ENCODE results near the gene MAD1L1. TPM values are rescaled to one million over a fixed set of nuclear protein-coding genes. Genes with fewer than 3 reads are reported as not detected.

MAD1L1 gene
- total and polyA plus RNA-seq, 2 donors (not counting 3 experiments of a cell fraction or from before 2014, with no cell fraction given) = 34.1 to 42.3 TPM

- H3K4me2 ChIP-seq (ENCODE audit: insufficient read depth, low read length) = no peak overlapping the region
- ChIA-PET POLR2A (no interaction called here), CTCF (no interaction called here)
- dilution Hi-C loops (cut with MboI; ENCODE audit: extremely low pct_ligation_motif_present, low sequenced_read_pairs) (no loop called here), intact Hi-C loops (cut with micrococcal nuclease) (no loop called here)
- no peaks in the 10 kb centered on the region for H3K9me1 ChIP-seq (replicated peaks; ENCODE audit: control insufficient read depth, extremely low read depth, insufficient read depth, low read length)
- FAIRE-seq (no peak), DNase-seq (ENCODE audit: low read depth, low spot score) (no peak)
- H2AFZ ChIP-seq (ENCODE audit: low read depth, low read length) = no peak overlapping the region
- no peak overlapping the region for H3K27ac ChIP-seq (ENCODE audit: insufficient read depth, low read depth, low read length)
- H3K79me2 ChIP-seq (ENCODE audit: control insufficient read depth, insufficient read depth, low read length) = no peaks in the 10 kb centered on the region
- H4K20me1 ChIP-seq (replicated peaks; ENCODE audit: control insufficient read depth, extremely low read depth, insufficient read depth, low read length) = no peaks in the 10 kb centered on the region
- no peak for TF ChIP-seq EZH2 (IDR thresholded peaks at IDR 0.05; ENCODE audit: borderline replicate concordance, low read depth, low read length, severe bottlenecking)
- no peak for TF ChIP-seq FOS (IDR thresholded peaks at IDR 0.05; ENCODE audit: borderline replicate concordance, insufficient read depth, low read length)
- no peak for TF ChIP-seq POLR2A (IDR thresholded peaks at IDR 0.05; ENCODE audit: low read depth, low read length)
- no peak for TF ChIP-seq CTCF (IDR thresholded peaks at IDR 0.05; ENCODE audit: extremely low read depth in 1 of 2, insufficient read depth in 1 of 2, low read depth in 1 of 2, low read length in 2 of 2)
- TF ChIP-seq MYC (IDR thresholded peaks at IDR 0.05; ENCODE audit: low read depth, low read length) = no peak
- TF ChIP-seq JUN (IDR thresholded peaks at IDR 0.05; ENCODE audit: borderline replicate concordance, insufficient read depth, insufficient read length, low read depth) = no peak
- TF ChIP-seq POLR2AphosphoS5 (IDR thresholded peaks at IDR 0.05; ENCODE audit: insufficient read depth, low read depth, low read length) = no peak
- TF ChIP-seq GATA2 (IDR thresholded peaks at IDR 0.05; ENCODE audit: insufficient read depth, insufficient read length, low read depth, low read length) = no peak
- TF ChIP-seq MAX (IDR thresholded peaks at IDR 0.05; ENCODE audit: insufficient read depth, insufficient read length) = no peak
- H3K36me3 ChIP-seq (ENCODE audit: control insufficient read depth in 2 of 2, extremely low read depth in 1 of 2, insufficient read depth in 2 of 2, low read length in 2 of 2) = no peaks in the 10 kb centered on the region
- no TSS peak for BruUV-seq (replicated peaks)
- H3K4me3 ChIP-seq (replicated peaks in 1 of 3; ENCODE audit: insufficient read depth in 1 of 3, low read depth in 1 of 3, low read length in 3 of 3) = no peak overlapping the region
- no peaks in the 10 kb centered on the region for H3K4me1 ChIP-seq (ENCODE audit: control insufficient read depth, extremely low read depth, insufficient read depth, low read length)
- no peaks in the 10 kb centered on the region for H3K9me3 ChIP-seq (replicated peaks; ENCODE audit: control insufficient read depth, insufficient read depth, low read length)
- no peak overlapping the region for H3K9ac ChIP-seq (replicated peaks; ENCODE audit: extremely low read depth, insufficient read depth, low read length)
- H3K27me3 ChIP-seq (ENCODE audit: control insufficient read depth in 2 of 2, insufficient read depth in 2 of 2, low read length in 2 of 2) = no peaks in the 10 kb centered on the region
These were observed 198.2 kb downstream of the MAD1L1 start for GRCh38 chr7:2034291-2035201.
